Tibial nerve (tissue), 4 donors: ENCODE results near the gene DTD2. TPM values are rescaled to one million over a fixed set of nuclear protein-coding genes. Genes with fewer than 3 reads are reported as not detected.

Source experiments
- DNase-seq, 2 donors: peaks; one replicate each; pipeline ENCODE4 v3.0.0-alpha.2; 2019; ENCODE audit warnings: low spot score in 2 of 2
- H3K27ac ChIP-seq, 4 donors: fragments of 200-600 bp; sonication (generic) in 3 of 4; one replicate each; pipeline ENCODE4 v1.5.1; 2017 to 2019; ENCODE audit warnings: mild to moderate bottlenecking in 1 of 4
- H3K27me3 ChIP-seq, 2 donors: fragments of 200-600 bp; sonication (generic) in 1 of 2; one replicate each; pipeline versions ENCODE4 v1.5.1 to v1.6.0; 2017 to 2019
- H3K36me3 ChIP-seq, 3 donors: fragments of 200-600 bp; sonication (generic); one replicate each; pipeline ENCODE4 v1.5.1; 2018 to 2019
- H3K4me1 ChIP-seq, 4 donors: fragments of 200-600 bp; sonication (generic) in 3 of 4; one replicate each; pipeline ENCODE4 v1.5.1; 2017 to 2019
- H3K4me3 ChIP-seq, 4 donors: fragments of 200-600 bp; sonication (generic) in 3 of 4; one replicate each; pipeline ENCODE4 v1.5.1; 2017 to 2019; ENCODE audit warnings: mild to moderate bottlenecking in 1 of 4, moderate library complexity in 1 of 4
- H3K9me3 ChIP-seq, 4 donors: fragments of 200-600 bp; sonication (generic) in 3 of 4; one replicate each; pipeline ENCODE4 v1.5.1; 2017 to 2019
- EP300 ChIP-seq, 2 donors: sonication (generic); formaldehyde crosslinking; IDR thresholded peaks; one replicate each; pipeline ENCODE4 v1.6.1; 2017; ENCODE audit warnings: antibody characterized with exemption in 2 of 2, mild to moderate bottlenecking in 1 of 2
- POLR2A ChIP-seq, 2 donors: fragments of 450-650 bp; IDR thresholded peaks; one replicate each; pipeline ENCODE4 v1.6.1; 2017; ENCODE audit warnings: antibody characterized with exemption in 2 of 2, mild to moderate bottlenecking in 2 of 2, moderate library complexity in 2 of 2
- WGBS, 2 donors: methylation state at CpG; one replicate each; pipeline ENCODE4 v1.1.5; 2018; 5-methylcytosine and 5-hydroxymethylcytosine counted together
- total RNA-seq, 4 donors: library from RNA; depleted of rRNA; stranded (reverse); fragments of >200 nt; gene quantifications; one replicate each; pipeline ENCODE4 v1.1.0, GENCODE V29; 2016
- TF ChIP-seq, protein P1 (sequence below), 5 experiments: fragments of 200-600 bp in 3 of 5; fragments of 450-650 bp in 2 of 5; sonication (generic) in 3 of 5; IDR thresholded peaks; one replicate each; pipeline ENCODE4 v1.5.1; 2016 to 2019; ENCODE audit warnings: antibody characterized with exemption in 5 of 5, mild to moderate bottlenecking in 3 of 5, moderate library complexity in 2 of 5

Gene DTD2
- total RNA-seq, 4 donors from 2014 or later: 40.0 to 63.4 (median 47.4) TPM

DNA sequence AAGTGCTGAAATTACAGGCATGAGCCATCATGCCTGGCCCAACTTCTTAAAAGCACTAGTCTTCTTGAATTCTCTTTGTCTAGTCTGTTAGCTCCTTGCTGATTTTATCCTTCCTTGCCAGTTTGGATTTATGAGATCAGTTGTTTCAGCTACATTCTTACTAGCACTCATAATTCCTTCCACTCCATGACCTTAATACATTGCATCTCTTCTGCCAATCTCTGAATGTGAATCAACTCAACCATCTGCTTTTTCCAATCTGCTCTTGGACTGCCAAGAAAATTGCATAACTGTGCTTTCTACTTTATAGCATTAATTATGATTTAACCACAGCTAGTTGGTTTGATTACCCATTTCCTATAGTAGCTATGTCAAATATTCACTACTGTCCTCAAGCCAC, 22.0 kb downstream of the DTD2 start:
- Histone ChIP-seq H3K27me3 (no peaks in the 10 kb centered on the region), H3K9me3 (peaks cover 0 to 9% (median 0%) of the 10 kb centered on the region in 4 donors), H3K4me3 (no peak overlapping the region), H3K27ac (peak overlapping the region in 2 of 4 donors; percentile 37 to 40), H3K4me1 (peaks cover 0 to 15% (median 0%) of the 10 kb centered on the region in 4 donors), H3K36me3 (peaks cover 0 to 11% (median 0%) of the 10 kb centered on the region in 3 donors)
- TF ChIP-seq POLR2A (IDR thresholded peaks at IDR 0.05) (no peak), EP300 (IDR thresholded peaks at IDR 0.05) (peak in 1 of 2 donors; percentile 67)
- TF ChIP-seq, protein P1, sequence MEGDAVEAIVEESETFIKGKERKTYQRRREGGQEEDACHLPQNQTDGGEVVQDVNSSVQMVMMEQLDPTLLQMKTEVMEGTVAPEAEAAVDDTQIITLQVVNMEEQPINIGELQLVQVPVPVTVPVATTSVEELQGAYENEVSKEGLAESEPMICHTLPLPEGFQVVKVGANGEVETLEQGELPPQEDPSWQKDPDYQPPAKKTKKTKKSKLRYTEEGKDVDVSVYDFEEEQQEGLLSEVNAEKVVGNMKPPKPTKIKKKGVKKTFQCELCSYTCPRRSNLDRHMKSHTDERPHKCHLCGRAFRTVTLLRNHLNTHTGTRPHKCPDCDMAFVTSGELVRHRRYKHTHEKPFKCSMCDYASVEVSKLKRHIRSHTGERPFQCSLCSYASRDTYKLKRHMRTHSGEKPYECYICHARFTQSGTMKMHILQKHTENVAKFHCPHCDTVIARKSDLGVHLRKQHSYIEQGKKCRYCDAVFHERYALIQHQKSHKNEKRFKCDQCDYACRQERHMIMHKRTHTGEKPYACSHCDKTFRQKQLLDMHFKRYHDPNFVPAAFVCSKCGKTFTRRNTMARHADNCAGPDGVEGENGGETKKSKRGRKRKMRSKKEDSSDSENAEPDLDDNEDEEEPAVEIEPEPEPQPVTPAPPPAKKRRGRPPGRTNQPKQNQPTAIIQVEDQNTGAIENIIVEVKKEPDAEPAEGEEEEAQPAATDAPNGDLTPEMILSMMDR (IDR thresholded peaks at IDR 0.05): no peak
- no peak for DNase-seq

- H3K27ac ChIP-seq: no peak overlapping the region
- H3K9me3 ChIP-seq: peaks cover 0 to 9% (median 0%) of the 10 kb centered on the region in 4 donors
- peaks cover 0 to 22% (median 0%) of the 10 kb centered on the region in 3 donors for H3K36me3 ChIP-seq
- no peaks in the 10 kb centered on the region for H3K27me3 ChIP-seq
- no peak overlapping the region for H3K4me3 ChIP-seq
- DNase-seq: no peak
- WGBS, 2 donors: 92 to 94% methylated on average over 11 of the region's 11 CpGs
- TF ChIP-seq, protein P1 (IDR thresholded peaks at IDR 0.05): no peak
- TF ChIP-seq POLR2A (IDR thresholded peaks at IDR 0.05) (no peak), EP300 (IDR thresholded peaks at IDR 0.05) (no peak)
- H3K4me1 ChIP-seq: peaks cover 0 to 14% (median 0%) of the 10 kb centered on the region in 4 donors
Measured at GRCh38 chr14:31430634-31431264, 26.6 kb downstream of the DTD2 start.

GRCh38 chr14:31429791-31430190, 27.5 kb downstream of the DTD2 start:
- Histone ChIP-seq H3K9me3 (peaks cover 0 to 9% (median 0%) of the 10 kb centered on the region in 4 donors), H3K4me1 (peaks cover 0 to 4% (median 0%) of the 10 kb centered on the region in 4 donors), H3K27me3 (no peaks in the 10 kb centered on the region), H3K4me3 (no peak overlapping the region), H3K27ac (no peak overlapping the region), H3K36me3 (peaks cover 0 to 22% (median 0%) of the 10 kb centered on the region in 3 donors)
- WGBS, 2 donors: 84 to 88% methylated on average over 1 of the region's 1 CpG
- DNase-seq: no peak
- TF ChIP-seq EP300 (IDR thresholded peaks at IDR 0.05) (no peak), POLR2A (IDR thresholded peaks at IDR 0.05) (no peak)
- TF ChIP-seq, protein P1 (IDR thresholded peaks at IDR 0.05): no peak

GRCh38 chr14:31428011-31428410, 29.3 kb downstream of the DTD2 start:
- no peak overlapping the region for H3K4me3 ChIP-seq
- peaks cover 0 to 9% (median 0%) of the 10 kb centered on the region in 4 donors for H3K9me3 ChIP-seq
- DNase-seq: no peak
- H3K36me3 ChIP-seq: peaks cover 0 to 22% (median 0%) of the 10 kb centered on the region in 3 donors
- TF ChIP-seq EP300 (IDR thresholded peaks at IDR 0.05) (no peak), POLR2A (IDR thresholded peaks at IDR 0.05) (no peak)
- TF ChIP-seq, protein P1 (IDR thresholded peaks at IDR 0.05): no peak
- no peaks in the 10 kb centered on the region for H3K27me3 ChIP-seq
- WGBS, 2 donors: 89 to 94% methylated on average over 1 of the region's 1 CpG
- H3K4me1 ChIP-seq: no peaks in the 10 kb centered on the region
- no peak overlapping the region for H3K27ac ChIP-seq

DNA sequence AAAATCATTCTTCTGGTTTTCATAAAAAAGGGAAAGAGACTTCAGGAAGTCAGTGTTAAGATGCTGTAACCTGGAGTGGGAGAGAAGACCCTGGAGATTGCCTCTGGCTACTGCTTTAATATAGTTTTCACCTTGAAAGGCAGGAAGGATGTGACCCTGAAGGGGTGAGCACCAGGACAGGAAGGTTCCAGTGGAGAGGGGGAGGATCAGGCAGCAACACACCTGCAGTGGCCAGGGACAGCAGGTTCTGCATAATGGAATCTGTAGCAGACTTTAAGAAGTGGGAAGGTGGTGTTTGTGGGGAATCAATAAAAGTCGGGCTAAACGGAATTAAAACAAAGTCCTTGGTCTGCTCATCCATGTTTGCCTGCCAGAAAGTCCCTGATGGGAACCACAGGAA, 30.6 kb downstream of the DTD2 start:
- H3K27ac ChIP-seq: no peak overlapping the region
- WGBS, 2 donors: 65 to 75% methylated on average over 2 of the region's 2 CpGs
- H3K36me3 ChIP-seq: peaks cover 0 to 15% (median 0%) of the 10 kb centered on the region in 3 donors
- H3K27me3 ChIP-seq: no peaks in the 10 kb centered on the region
- TF ChIP-seq, protein P1 (IDR thresholded peaks at IDR 0.05): no peak
- TF ChIP-seq POLR2A (IDR thresholded peaks at IDR 0.05): no peak
- TF ChIP-seq EP300 (IDR thresholded peaks at IDR 0.05): no peak
- no peak for DNase-seq
- H3K4me3 ChIP-seq: no peak overlapping the region
- H3K4me1 ChIP-seq: peaks cover 0 to under 1% (median 0%) of the 10 kb centered on the region in 4 donors
- peaks cover 0 to 3% (median 0%) of the 10 kb centered on the region in 4 donors for H3K9me3 ChIP-seq
